HG02943 (cell line): ENCODE measurements around the gene SLC25A38.

Experiments
- ATAC-seq: cut with Tn5 transposase; IDR thresholded peaks from one replicate; pipeline ENCODE4 v1.9.1; 2021; ENCODE audit warnings: mild to moderate bottlenecking, low read depth, moderate library complexity; ENCODE audit not compliant: unreplicated experiment

Gene SLC25A38

GRCh38 chr3:39428745-39429201 lies 45.6 kb downstream of the SLC25A38 start:
- ATAC-seq: no peak

GRCh38 chr3:39429466-39429865 lies 46.3 kb downstream of the SLC25A38 start:
- no peak for ATAC-seq

- no peak for ATAC-seq
Observed at GRCh38 chr3:39432342-39432741, 49.2 kb downstream of the SLC25A38 start.

GRCh38 chr3:39433642-39434041 lies 50.5 kb downstream of the SLC25A38 start:
- no peak for ATAC-seq

- ATAC-seq: no peak
Observed at GRCh38 chr3:39434574-39434973, 51.4 kb downstream of the SLC25A38 start.

GRCh38 chr3:39435006-39435748 lies 52.0 kb downstream of the SLC25A38 start:
- ATAC-seq: no peak

- no peak for ATAC-seq
Observed at GRCh38 chr3:39438880-39439279, 55.7 kb downstream of the SLC25A38 start.

GRCh38 chr3:39440316-39440715 lies 57.1 kb downstream of the SLC25A38 start:
- no peak for ATAC-seq

GRCh38 chr3:39443530-39443929 lies 60.4 kb downstream of the SLC25A38 start:
- no peak for ATAC-seq

GRCh38 chr3:39445927-39446326 lies 62.8 kb downstream of the SLC25A38 start:
- ATAC-seq: no peak

GRCh38 chr3:39446444-39446843 lies 63.3 kb downstream of the SLC25A38 start:
- ATAC-seq: no peak
